Amniotic epithelial cell (primary cell): ENCODE data around the gene AFF1.

Source experiments
- DNase-seq: peaks from one replicate; pipeline ENCODE4 v3.0.0-alpha.2; 2010; ENCODE audit warnings: low read depth

AFF1 gene

GRCh38 chr4:86955888-86956451, 21.2 kb downstream of the AFF1 start:
- no peak for DNase-seq

GRCh38 chr4:86957215-86957614, 22.4 kb downstream of the AFF1 start:
- peak; percentile 56 for DNase-seq

- no peak for DNase-seq
Observed at GRCh38 chr4:86959588-86960500, 25.0 kb downstream of the AFF1 start.

GRCh38 chr4:86960557-86960961, 25.7 kb downstream of the AFF1 start:
- peak; percentile 42 for DNase-seq

- no peak for DNase-seq
Observed at GRCh38 chr4:86961116-86961515, 26.3 kb downstream of the AFF1 start.

- DNase-seq: peak; percentile 91
Observed at GRCh38 chr4:86961605-86962295, 26.9 kb downstream of the AFF1 start.

- peak; percentile 49 for DNase-seq
Observed at GRCh38 chr4:86963697-86964096, 28.9 kb downstream of the AFF1 start.

GRCh38 chr4:86965019-86965976, 30.5 kb downstream of the AFF1 start:
- no peak for DNase-seq

- no peak for DNase-seq
Observed at GRCh38 chr4:86967073-86967472, 32.3 kb downstream of the AFF1 start.

GRCh38 chr4:86967798-86968197, 33.0 kb downstream of the AFF1 start:
- DNase-seq: peak; percentile 94

GRCh38 chr4:86968547-86968946, 33.7 kb downstream of the AFF1 start:
- no peak for DNase-seq

GRCh38 chr4:86970447-86971354, 35.9 kb downstream of the AFF1 start:
- no peak for DNase-seq

GRCh38 chr4:86971355-86971683, 36.5 kb downstream of the AFF1 start:
- no peak for DNase-seq

GRCh38 chr4:86972997-86973396, 38.2 kb downstream of the AFF1 start:
- peak; percentile 56 for DNase-seq

- DNase-seq: peak; percentile 36
Observed at GRCh38 chr4:86973668-86974067, 38.9 kb downstream of the AFF1 start.

- peak; percentile 4 for DNase-seq
Observed at GRCh38 chr4:86974551-86974994, 39.8 kb downstream of the AFF1 start.

- no peak for DNase-seq
Observed at GRCh38 chr4:86975927-86976326, 41.1 kb downstream of the AFF1 start.

- DNase-seq: no peak
Observed at GRCh38 chr4:86976801-86977485, 42.1 kb downstream of the AFF1 start.

GRCh38 chr4:86977621-86978184, 42.9 kb downstream of the AFF1 start:
- peak; percentile 60 for DNase-seq

- no peak for DNase-seq
Observed at GRCh38 chr4:86978709-86979108, 43.9 kb downstream of the AFF1 start.
